Kidney (tissue), 14 donors: Measurements from ENCODE around the gene ZFP62. TPM values are rescaled to one million over a fixed set of nuclear protein-coding genes. Genes with fewer than 3 reads are reported as not detected.
A peak's percentile ranks its signal among the peaks of the same experiment; 100 is the strongest.

Source experiments
- DNase-seq, 5 donors: peaks; one replicate each; pipeline ENCODE4 v3.0.0-alpha.2; 2013 to 2020
- FAIRE-seq: peaks from 2 replicates; lab custom pipeline; 2012; peaks lifted over from hg19 to GRCh38; lab: Jason Lieb, UNC
- H3K27ac ChIP-seq, 2 donors: one replicate each; pipeline ENCODE4 v1.7.0; 2013; ENCODE audit warnings: low read depth in 2 of 2, low read length in 2 of 2, inconsistent platforms in 1 of 2
- H3K27me3 ChIP-seq: one replicate; pipeline ENCODE4 v1.7.1; 2013; ENCODE audit warnings: low read length, inconsistent platforms; ENCODE audit not compliant: control insufficient read depth, insufficient read depth
- H3K36me3 ChIP-seq, 3 donors: one replicate each; pipeline versions ENCODE4 v1.7.0 to v1.7.1; 2013; ENCODE audit warnings: low read length in 3 of 3, control low read depth in 1 of 3, inconsistent platforms in 1 of 3; ENCODE audit not compliant: insufficient read depth in 3 of 3, control insufficient read depth in 2 of 3
- H3K4me1 ChIP-seq, 3 donors: one replicate each; pipeline versions ENCODE4 v1.7.0 to v1.7.1; 2013; ENCODE audit warnings: low read length in 3 of 3, inconsistent platforms in 1 of 3, low read depth in 1 of 3; ENCODE audit not compliant: control insufficient read depth in 2 of 3, insufficient read depth in 2 of 3
- H3K4me3 ChIP-seq, 3 donors: one replicate each; pipeline versions ENCODE4 v1.7.0 to v1.8.1; 2013; ENCODE audit warnings: low read length in 3 of 3, control low read depth in 1 of 3, inconsistent platforms in 1 of 3
- H3K9ac ChIP-seq, 3 donors: one replicate each; pipeline versions ENCODE4 v1.7.0 to v1.7.1; 2013; ENCODE audit warnings: low read length in 3 of 3, control low read depth in 1 of 3, inconsistent platforms in 1 of 3
- H3K9me3 ChIP-seq, 3 donors: one replicate each; pipeline versions ENCODE4 v1.7.0 to v1.7.1; 2013; ENCODE audit warnings: low read length in 3 of 3, control low read depth in 1 of 3, inconsistent platforms in 1 of 3; ENCODE audit not compliant: control insufficient read depth in 2 of 3, insufficient read depth in 1 of 3
- intact Hi-C: fragments of 100-400 bp; cut with DNase I; formaldehyde crosslinking; loops from one replicate; pipeline ENCODE4 v1.11.1; 2022
- polyA plus RNA-seq: library from polyadenylated mRNA; stranded (reverse); fragments of 350-450 nt; fragmentation: Illumina TruSeq; extraction: RNeasy Lipid Tissue Mini Kit (QIAGEN cat#74804); gene quantifications from one replicate; pipeline ENCODE4 v1.2.3, GENCODE V29; 2014; ENCODE audit warnings: low read depth, low replicate concordance; ENCODE audit not compliant: insufficient read depth
- total RNA-seq: library from RNA; stranded (reverse); fragmentation: NEBNext Ultra II Directional; extraction: Animal tissue kit (Norgen Biotek cat#: 25700); gene quantifications from one replicate; pipeline ENCODE4 v1.2.1, GENCODE V29; 2021
- TF ChIP-seq, protein P1 (sequence below): IDR thresholded peaks from 3 replicates; pipeline ENCODE4 v1.5.1; 2012; ENCODE audit warnings: mild to moderate bottlenecking, moderate library complexity, borderline replicate concordance; ENCODE audit not compliant: insufficient read depth; ENCODE audit errors: extremely low read depth
- donor health status: control.
- donor health status: control.
- donor health status: control.
- donor health status: control.
- donor health status: control.
- donor health status: DM: yes; HTN: yes; CAD: no.
- donor health status: Normal renal cell carcinoma (clear cell type).

ZFP62 gene
- total and polyA plus RNA-seq, 2 donors from 2014 or later: 16.2 to 30.7 TPM

- intact Hi-C loops: loop anchor here (10.0 kb wide), 1 partner anchor 85 kb away; no protein-coding TSS in a partner anchor
- Histone ChIP-seq H3K9ac (no peak overlapping the region), H3K4me3 (no peak overlapping the region), H3K4me1 (no peaks in the 10 kb centered on the region), H3K27me3 (no peaks in the 10 kb centered on the region), H3K36me3 (no peaks in the 10 kb centered on the region), H3K27ac (no peak overlapping the region), H3K9me3 (no peaks in the 10 kb centered on the region)
- FAIRE-seq (no peak), DNase-seq (no peak)
- TF ChIP-seq, protein P1, sequence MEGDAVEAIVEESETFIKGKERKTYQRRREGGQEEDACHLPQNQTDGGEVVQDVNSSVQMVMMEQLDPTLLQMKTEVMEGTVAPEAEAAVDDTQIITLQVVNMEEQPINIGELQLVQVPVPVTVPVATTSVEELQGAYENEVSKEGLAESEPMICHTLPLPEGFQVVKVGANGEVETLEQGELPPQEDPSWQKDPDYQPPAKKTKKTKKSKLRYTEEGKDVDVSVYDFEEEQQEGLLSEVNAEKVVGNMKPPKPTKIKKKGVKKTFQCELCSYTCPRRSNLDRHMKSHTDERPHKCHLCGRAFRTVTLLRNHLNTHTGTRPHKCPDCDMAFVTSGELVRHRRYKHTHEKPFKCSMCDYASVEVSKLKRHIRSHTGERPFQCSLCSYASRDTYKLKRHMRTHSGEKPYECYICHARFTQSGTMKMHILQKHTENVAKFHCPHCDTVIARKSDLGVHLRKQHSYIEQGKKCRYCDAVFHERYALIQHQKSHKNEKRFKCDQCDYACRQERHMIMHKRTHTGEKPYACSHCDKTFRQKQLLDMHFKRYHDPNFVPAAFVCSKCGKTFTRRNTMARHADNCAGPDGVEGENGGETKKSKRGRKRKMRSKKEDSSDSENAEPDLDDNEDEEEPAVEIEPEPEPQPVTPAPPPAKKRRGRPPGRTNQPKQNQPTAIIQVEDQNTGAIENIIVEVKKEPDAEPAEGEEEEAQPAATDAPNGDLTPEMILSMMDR: no peak
Measured at GRCh38 chr5:180869587-180869986, 8.5 kb upstream of the ZFP62 start.

DNA sequence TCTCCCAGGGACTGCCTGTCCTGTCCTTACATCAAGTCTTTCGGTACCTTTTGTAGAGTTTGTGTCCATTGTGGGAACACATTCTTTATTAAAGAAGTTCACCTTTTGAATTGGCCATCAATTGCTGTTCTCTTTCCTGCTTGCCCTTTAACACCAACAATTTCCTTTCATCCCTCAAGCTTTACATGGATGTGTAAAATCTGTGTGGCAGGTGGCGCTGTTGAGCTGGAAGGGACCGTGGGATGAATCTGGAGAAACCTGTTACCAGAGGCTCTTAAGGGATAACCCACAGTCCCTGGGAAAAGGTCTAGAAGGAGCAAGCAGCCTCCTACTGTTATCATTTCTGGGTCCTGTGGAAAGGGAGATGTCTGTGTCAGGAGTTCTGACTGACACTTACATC, 7.9 kb upstream of the ZFP62 start:
- no peak overlapping the region for H3K9ac ChIP-seq
- FAIRE-seq (peak; percentile 44), DNase-seq (peak; percentile 82 to 93 (median 87))
- H3K27me3 ChIP-seq: no peaks in the 10 kb centered on the region
- no peaks in the 10 kb centered on the region for H3K4me1 ChIP-seq
- intact Hi-C loops: loop anchor here (10.0 kb wide), 1 partner anchor 84 kb away; no protein-coding TSS in a partner anchor
- H3K9me3 ChIP-seq: no peaks in the 10 kb centered on the region
- no peak overlapping the region for H3K4me3 ChIP-seq
- no peaks in the 10 kb centered on the region for H3K36me3 ChIP-seq
- TF ChIP-seq, protein P1: peak; percentile 71
- H3K27ac ChIP-seq: no peak overlapping the region

DNA sequence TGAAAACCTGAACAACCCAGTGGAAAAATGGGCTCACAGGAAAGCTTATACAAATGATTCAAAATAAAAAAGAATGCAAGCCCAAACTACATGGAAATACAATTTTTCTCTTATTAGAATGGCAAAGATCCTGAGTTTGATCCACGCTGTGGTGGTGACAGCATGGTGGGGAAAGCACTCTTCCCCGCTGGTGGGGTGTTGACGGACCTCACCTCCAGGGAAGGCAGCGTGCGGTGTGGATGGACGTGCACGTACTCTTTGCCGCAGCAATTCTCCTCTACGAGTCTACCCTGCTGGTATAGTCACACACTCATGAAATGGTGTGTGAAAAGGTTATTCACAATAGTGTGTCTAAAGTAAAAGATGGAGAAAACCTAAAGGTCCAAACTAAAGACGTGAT, 5.9 kb upstream of the ZFP62 start:
- Histone ChIP-seq H3K4me3 (no peak overlapping the region), H3K27ac (no peak overlapping the region), H3K4me1 (no peaks in the 10 kb centered on the region), H3K9ac (no peak overlapping the region), H3K27me3 (no peaks in the 10 kb centered on the region), H3K9me3 (no peaks in the 10 kb centered on the region), H3K36me3 (no peaks in the 10 kb centered on the region)
- no peak for DNase-seq
- intact Hi-C loops: loop anchor here (10.0 kb wide), 1 partner anchor 82 kb away; no protein-coding TSS in a partner anchor
- FAIRE-seq: no peak
- TF ChIP-seq, protein P1: no peak
